CD4-positive, alpha-beta memory T cell (primary cell): Measurements from ENCODE around the gene RBM27. TPM values are rescaled to one million over a fixed set of nuclear protein-coding genes. Genes with fewer than 3 reads are reported as not detected.
A peak's percentile ranks its signal among the peaks of the same experiment; 100 is the strongest.
"Not testable (repeated sequence)": the region's sequence is repeated elsewhere in the genome, so short reads cannot be mapped to it uniquely, and the experiment has no call there.

ENCODE experiments used
- CTCF ChIA-PET: fragments of 350-600 bp; sonication (Branson Sonifier 250); formaldehyde crosslinking; loops from one replicate; lab custom pipeline; 2021; ENCODE audit warnings: inconsistent platforms; ENCODE audit not compliant: partially characterized antibody; lab: Charles Lee
- POLR2A ChIA-PET: fragments of 350-600 bp; sonication (Branson Sonifier 250); formaldehyde crosslinking; loops from one replicate; lab custom pipeline; 2021; ENCODE audit not compliant: partially characterized antibody; lab: Charles Lee
- DNase-seq, 5 donors: peaks; one replicate each; pipeline versions ENCODE4 v3.0.0 to v3.0.0-alpha.2; 2020 to 2022; ENCODE audit warnings: mixed read lengths in 1 of 5
- H3K27ac ChIP-seq: one replicate; pipeline ENCODE4 v1.7.0; 2013; ENCODE audit warnings: low read depth, low read length
- H3K27me3 ChIP-seq: 2 replicates; pipeline ENCODE4 v1.7.0; 2013; ENCODE audit warnings: mild to moderate bottlenecking, low read length, moderate library complexity; ENCODE audit not compliant: insufficient read depth
- H3K36me3 ChIP-seq: 2 replicates; pipeline ENCODE4 v1.7.0; 2013; ENCODE audit warnings: mild to moderate bottlenecking, low read length, moderate library complexity; ENCODE audit not compliant: insufficient read depth
- H3K4me1 ChIP-seq: 2 replicates; pipeline ENCODE4 v1.7.0; 2013; ENCODE audit warnings: mild to moderate bottlenecking, low read length, moderate library complexity; ENCODE audit not compliant: insufficient read depth
- H3K4me3 ChIP-seq, 2 donors: one replicate each; pipeline ENCODE4 v1.7.0; 2013; ENCODE audit warnings: low read length in 2 of 2, mild to moderate bottlenecking in 1 of 2
- H3K9me3 ChIP-seq, 2 donors: one replicate each; pipeline ENCODE4 v1.7.0; 2013; ENCODE audit warnings: low read length in 2 of 2, control low read depth in 1 of 2; ENCODE audit not compliant: control insufficient read depth in 1 of 2
- H3K27ac Mint-ChIP-seq, 7 donors: one replicate each; pipeline ENCODE4 v1.8.0; 2020 to 2021; ENCODE audit warnings: mixed read lengths in 7 of 7, mild to moderate bottlenecking in 6 of 7, inconsistent platforms in 3 of 7, moderate library complexity in 3 of 7
- H3K27me3 Mint-ChIP-seq, 2 donors: one replicate each; pipeline ENCODE4 v1.8.0; 2020 to 2021; ENCODE audit warnings: mixed read lengths in 2 of 2
- H3K36me3 Mint-ChIP-seq, 2 donors: one replicate each; pipeline ENCODE4 v1.8.0; 2020 to 2021; ENCODE audit warnings: mixed read lengths in 2 of 2, inconsistent platforms in 1 of 2, mild to moderate bottlenecking in 1 of 2
- H3K4me1 Mint-ChIP-seq, 4 donors: one replicate each; pipeline ENCODE4 v1.8.0; 2020 to 2021; ENCODE audit warnings: mixed read lengths in 4 of 4, mild to moderate bottlenecking in 1 of 4
- H3K4me3 Mint-ChIP-seq, 8 donors: one replicate each; pipeline ENCODE4 v1.8.0; 2020 to 2021; ENCODE audit warnings: mixed read lengths in 8 of 8, mild to moderate bottlenecking in 7 of 8, moderate library complexity in 6 of 8, inconsistent platforms in 3 of 8
- H3K9me3 Mint-ChIP-seq, 8 donors: one replicate each; pipeline ENCODE4 v1.8.0; 2020 to 2021; ENCODE audit warnings: mixed read lengths in 8 of 8, mild to moderate bottlenecking in 5 of 8, inconsistent platforms in 3 of 8, moderate library complexity in 1 of 8
- intact Hi-C: fragments of 100-400 bp; cut with micrococcal nuclease; formaldehyde crosslinking; loops from one replicate; pipeline ENCODE4 v1.15.1; 2023
- polyA plus RNA-seq, 2 donors: library from polyadenylated mRNA; unstranded; fragments of 300-500 nt; fragmentation: Illumina TruSeq; gene quantifications; one replicate each; pipeline ENCODE4 v1.2.3, GENCODE V29; 2021
- total RNA-seq, 2 experiments: library from RNA; stranded (reverse); gene quantifications; one replicate each; pipeline ENCODE4 v1.2.3, GENCODE V29; 2021

RBM27 gene
- total and polyA plus RNA-seq, 4 experiments from 2014 or later: 5.5 to 32.3 (median 15.9) TPM

- no peak overlapping the region for H3K27ac Mint-ChIP-seq
- H3K9me3 Mint-ChIP-seq: no peaks in the 10 kb centered on the region
- H3K27me3 ChIP-seq: no peaks in the 10 kb centered on the region
- H3K27me3 Mint-ChIP-seq: peaks cover 7 to 11% of the 10 kb centered on the region in 2 donors
- H3K4me1 ChIP-seq: no peaks in the 10 kb centered on the region
- peaks cover 0 to 4% of the 10 kb centered on the region in 2 donors for H3K36me3 Mint-ChIP-seq
- CTCF ChIA-PET: no interaction called here
- intact Hi-C loops: no loop called here
- no peaks in the 10 kb centered on the region for H3K4me1 Mint-ChIP-seq
- no peaks in the 10 kb centered on the region for H3K9me3 ChIP-seq
- H3K36me3 ChIP-seq: no peaks in the 10 kb centered on the region
- H3K27ac ChIP-seq: no peak overlapping the region
- DNase-seq: no peak
- H3K4me3 Mint-ChIP-seq: no peak overlapping the region
- POLR2A ChIA-PET: interaction anchor here (1.0 kb wide), 1 partner anchor 11 kb away, joined by 3 read pairs; the partner anchor contains the start of gene RBM27
- H3K4me3 ChIP-seq: no peak overlapping the region
Measured at GRCh38 chr5:146192571-146193043, 10.8 kb upstream of the RBM27 start.

DNA sequence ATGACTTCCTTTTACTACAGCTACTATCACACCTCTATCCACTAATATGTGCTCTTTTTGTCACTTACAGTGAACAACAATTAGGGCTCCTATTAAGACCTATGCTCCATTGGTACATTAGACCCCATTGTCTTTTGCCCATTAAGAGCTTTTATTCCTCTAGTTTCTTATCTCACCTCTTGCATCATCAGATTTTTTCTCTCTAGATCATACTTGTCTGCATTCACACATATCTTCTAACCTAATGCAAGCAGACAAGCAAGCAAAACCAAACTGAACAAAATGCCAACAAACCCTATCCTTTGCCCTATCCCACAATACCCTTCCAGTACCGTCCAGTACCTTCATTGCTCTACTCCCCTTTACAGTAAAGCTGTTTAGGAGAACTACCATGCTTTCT lies 10.1 kb upstream of the RBM27 start:
- Histone ChIP-seq H3K4me3 (no peak overlapping the region), H3K9me3 (no peaks in the 10 kb centered on the region), H3K27me3 (no peaks in the 10 kb centered on the region), H3K36me3 (no peaks in the 10 kb centered on the region), H3K4me1 (no peaks in the 10 kb centered on the region), H3K27ac (no peak overlapping the region)
- CTCF ChIA-PET: no interaction called here
- Mint-ChIP-seq H3K27me3 (peaks cover 7 to 11% of the 10 kb centered on the region in 2 donors), H3K4me1 (no peaks in the 10 kb centered on the region), H3K36me3 (peaks cover 0 to 4% of the 10 kb centered on the region in 2 donors), H3K4me3 (no peak overlapping the region), H3K27ac (no peak overlapping the region), H3K9me3 (no peaks in the 10 kb centered on the region)
- no peak for DNase-seq
- intact Hi-C loops: no loop called here
- POLR2A ChIA-PET: interaction anchor here (1.0 kb wide), 1 partner anchor 10 kb away, joined by 3 read pairs; the partner anchor contains the start of gene RBM27

DNA sequence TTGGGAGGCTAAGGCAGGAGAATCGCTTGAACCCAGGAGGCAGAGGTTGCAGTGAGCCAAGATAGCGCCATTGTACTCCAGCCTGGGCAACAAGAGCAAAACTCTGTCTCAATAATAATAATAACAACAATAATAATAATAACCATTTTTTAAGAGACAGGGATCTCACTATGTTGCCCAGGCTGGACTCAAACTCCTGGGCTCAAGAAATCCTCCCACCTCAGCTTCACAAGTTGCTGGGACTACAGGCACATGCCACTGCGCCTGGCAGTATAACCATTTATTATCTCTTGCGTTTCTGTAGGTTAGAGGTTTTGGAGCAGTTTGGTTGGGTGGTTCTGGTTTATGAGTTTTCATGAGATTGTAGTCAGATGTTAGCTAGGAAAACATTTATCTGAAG lies 8.4 kb upstream of the RBM27 start:
- H3K9me3 Mint-ChIP-seq, H3K9me3 ChIP-seq, H3K36me3 Mint-ChIP-seq, H3K4me1 ChIP-seq, intact Hi-C loops, H3K36me3 ChIP-seq, H3K27ac Mint-ChIP-seq, POLR2A ChIA-PET, CTCF ChIA-PET, DNase-seq, H3K4me3 Mint-ChIP-seq, H3K27ac ChIP-seq, H3K4me3 ChIP-seq, H3K4me1 Mint-ChIP-seq, H3K27me3 ChIP-seq: not testable (repeated sequence)
- H3K27me3 Mint-ChIP-seq: peaks cover 7 to 11% of the 10 kb centered on the region in 2 donors

DNA sequence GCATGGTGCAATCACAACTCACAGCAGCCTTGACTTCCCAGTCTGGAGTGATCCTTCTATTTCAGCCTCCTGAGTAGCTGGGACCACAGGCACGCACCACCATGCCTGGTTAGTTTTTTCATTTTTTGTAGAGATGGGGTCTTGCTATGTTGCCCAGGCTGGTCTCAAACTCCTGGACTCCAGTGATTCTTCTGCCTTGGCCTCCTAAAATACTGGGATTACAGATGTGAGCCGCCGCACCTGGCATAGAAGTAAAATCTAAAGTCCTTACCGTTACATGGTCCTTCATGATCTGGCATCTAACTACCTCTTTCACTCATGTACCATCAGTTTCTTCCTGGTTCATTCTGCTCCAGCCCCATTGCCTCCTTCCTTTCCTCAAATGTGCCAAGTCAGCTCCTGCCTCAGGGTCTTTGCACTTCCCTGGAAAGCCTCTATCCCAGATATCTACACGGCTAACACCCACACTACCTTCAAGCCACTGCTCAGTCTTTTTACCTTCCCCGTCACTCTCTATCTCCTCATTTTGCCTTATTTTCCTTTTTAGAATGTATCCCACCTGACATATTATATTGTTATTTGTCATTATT lies 6.9 kb upstream of the RBM27 start:
- Mint-ChIP-seq H3K9me3 (no peaks in the 10 kb centered on the region), H3K36me3 (peaks cover 0 to 4% of the 10 kb centered on the region in 2 donors), H3K4me3 (no peak overlapping the region), H3K27ac (no peak overlapping the region), H3K4me1 (no peaks in the 10 kb centered on the region), H3K27me3 (peaks cover 4 to 7% of the 10 kb centered on the region in 2 donors)
- intact Hi-C loops: no loop called here
- no peaks in the 10 kb centered on the region for H3K36me3 ChIP-seq
- no peak overlapping the region for H3K27ac ChIP-seq
- H3K4me1 ChIP-seq: no peaks in the 10 kb centered on the region
- no peak overlapping the region for H3K4me3 ChIP-seq
- H3K27me3 ChIP-seq: no peaks in the 10 kb centered on the region
- ChIA-PET CTCF (no interaction called here), POLR2A (no interaction called here)
- DNase-seq: no peak
- no peaks in the 10 kb centered on the region for H3K9me3 ChIP-seq

DNA sequence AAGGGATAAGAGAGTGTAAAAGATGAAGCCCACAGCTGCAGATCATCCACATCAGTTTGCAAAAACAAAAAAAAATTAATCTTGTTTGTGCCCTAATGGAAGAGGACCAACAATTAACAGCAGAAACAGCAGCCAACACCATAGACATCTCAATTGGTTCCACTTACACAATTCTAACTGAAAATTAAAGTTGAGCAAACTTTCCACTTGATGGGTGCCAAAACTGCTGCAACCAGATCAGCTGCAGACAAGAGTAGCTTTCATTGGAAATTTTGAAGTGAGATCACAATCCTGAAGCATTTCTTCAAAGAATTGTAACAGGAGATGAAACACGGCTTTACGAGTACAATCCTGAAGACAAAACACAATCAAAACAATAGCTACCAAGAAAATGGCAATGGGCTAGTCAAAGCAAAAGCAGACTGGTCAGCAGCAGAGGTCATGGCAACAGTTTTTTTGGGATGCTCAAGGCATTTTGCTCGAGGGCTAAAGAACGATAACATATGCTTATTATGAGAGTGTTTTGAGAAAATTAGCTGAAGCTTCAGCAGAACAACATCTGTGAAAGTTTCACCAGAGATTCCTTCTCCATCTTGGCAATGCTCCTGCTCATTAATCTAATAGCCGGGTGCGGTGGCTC lies 4.1 kb upstream of the RBM27 start:
- DNase-seq: no peak
- Histone ChIP-seq H3K9me3 (no peaks in the 10 kb centered on the region), H3K4me3 (no peak overlapping the region), H3K4me1 (peaks cover 6% of the 10 kb centered on the region), H3K27me3 (no peaks in the 10 kb centered on the region), H3K27ac (no peak overlapping the region), H3K36me3 (no peaks in the 10 kb centered on the region)
- Mint-ChIP-seq H3K36me3 (peaks cover 0 to 4% of the 10 kb centered on the region in 2 donors), H3K27ac (no peak overlapping the region), H3K9me3 (no peaks in the 10 kb centered on the region), H3K4me3 (no peak overlapping the region), H3K27me3 (peaks cover 3 to 6% of the 10 kb centered on the region in 2 donors), H3K4me1 (peaks cover 4 to 7% (median 5%) of the 10 kb centered on the region in 4 donors)
- ChIA-PET CTCF (no interaction called here), POLR2A (no interaction called here)
- intact Hi-C loops: no loop called here

GRCh38 chr5:146201795-146202194 lies 1.6 kb upstream of the RBM27 start:
- H3K9me3 Mint-ChIP-seq, H3K4me1 Mint-ChIP-seq, intact Hi-C loops, H3K36me3 ChIP-seq, H3K36me3 Mint-ChIP-seq, H3K4me3 ChIP-seq, H3K27me3 ChIP-seq, DNase-seq, H3K9me3 ChIP-seq, H3K27ac ChIP-seq, H3K27me3 Mint-ChIP-seq: not testable (repeated sequence)
- ChIA-PET CTCF (interaction anchor here (0.5 to 1.2 kb wide), 2 partner anchors 16 to 43 kb away, joined by 3 to 5 read pairs; no protein-coding TSS in a partner anchor), POLR2A (interaction anchor here (2.0 to 3.5 kb wide), 2 partner anchors 11 to 18 kb away, joined by 11 to 48 read pairs; partner anchors contain the start of gene LARS1)
- peak overlapping the region in 1 of 7 donors; percentile 41 for H3K27ac Mint-ChIP-seq
- H3K4me3 Mint-ChIP-seq: peak overlapping the region in 1 of 8 donors; percentile 10
- H3K4me1 ChIP-seq: peaks cover 31% of the 10 kb centered on the region

GRCh38 chr5:146203872-146204192 lies 427 bp downstream of the RBM27 start:
- no peaks in the 10 kb centered on the region for H3K27me3 ChIP-seq
- peak in 1 of 5 donors; percentile 57 for DNase-seq
- Mint-ChIP-seq H3K4me3 (no peak overlapping the region), H3K27ac (no peak overlapping the region), H3K4me1 (peaks cover 18 to 25% (median 22%) of the 10 kb centered on the region in 4 donors), H3K27me3 (no peaks in the 10 kb centered on the region), H3K36me3 (no peaks in the 10 kb centered on the region), H3K9me3 (no peaks in the 10 kb centered on the region)
- ChIA-PET CTCF (interaction anchor here (1.3 kb wide), 1 partner anchor 21 kb away, joined by 4 read pairs; the partner anchor contains the start of gene LARS1), POLR2A (interaction anchor here (0.7 to 3.5 kb wide), 10 partner anchors 9 to 243 kb away, joined by 3 to 48 read pairs (median 6); partner anchors contain the start of genes LARS1 and TCERG1)
- intact Hi-C loops: loop anchor here (1.0 kb wide), 2 partner anchors 22 to 243 kb away; partner anchors contain the start of genes LARS1 and TCERG1
- H3K36me3 ChIP-seq: no peaks in the 10 kb centered on the region
- H3K4me3 ChIP-seq: peak overlapping the region; percentile 79 to 82
- H3K27ac ChIP-seq: peak overlapping the region; percentile 63
- no peaks in the 10 kb centered on the region for H3K9me3 ChIP-seq
- peaks cover 41% of the 10 kb centered on the region for H3K4me1 ChIP-seq
